Thymus (tissue), 11 donors: ENCODE data around the gene CCT5. TPM values are rescaled to one million over a fixed set of nuclear protein-coding genes. Genes with fewer than 3 reads are reported as not detected.
"Not testable (repeated sequence)": the region's sequence is repeated elsewhere in the genome, so short reads cannot be mapped to it uniquely, and the experiment has no call there.

Source experiments
- DNase-seq, 9 donors: peaks; one replicate each; pipeline ENCODE4 v3.0.0-alpha.2; 2013; ENCODE audit warnings: low spot score in 9 of 9, low read depth in 6 of 9, missing footprints in 1 of 9
- H3K27ac ChIP-seq, 2 donors: one replicate each; pipeline ENCODE4 v1.5.1; 2013; ENCODE audit warnings: control low read depth in 1 of 2, low read depth in 1 of 2, low read length in 1 of 2, mild to moderate bottlenecking in 1 of 2, moderate library complexity in 1 of 2
- H3K27me3 ChIP-seq, 2 donors: one replicate each; pipeline ENCODE4 v1.5.1; 2013; ENCODE audit warnings: low read length in 1 of 2; ENCODE audit not compliant: control insufficient read depth in 2 of 2, insufficient read depth in 1 of 2
- H3K36me3 ChIP-seq, 2 donors: one replicate each; pipeline ENCODE4 v1.5.1; 2013; ENCODE audit warnings: low read length in 1 of 2, mild to moderate bottlenecking in 1 of 2, moderate library complexity in 1 of 2; ENCODE audit not compliant: control insufficient read depth in 2 of 2, insufficient read depth in 2 of 2
- H3K4me1 ChIP-seq, 2 donors: one replicate each; pipeline ENCODE4 v1.5.1; 2013; ENCODE audit warnings: low read length in 2 of 2; ENCODE audit not compliant: control insufficient read depth in 2 of 2, insufficient read depth in 2 of 2
- H3K4me3 ChIP-seq, 2 donors: one replicate each; pipeline ENCODE4 v1.5.1; 2013; ENCODE audit warnings: low read length in 2 of 2, control low read depth in 1 of 2, mild to moderate bottlenecking in 1 of 2
- H3K9me3 ChIP-seq, 2 donors: one replicate each; pipeline ENCODE4 v1.5.1; 2013; ENCODE audit warnings: low read length in 1 of 2, mild to moderate bottlenecking in 1 of 2; ENCODE audit not compliant: control insufficient read depth in 2 of 2, insufficient read depth in 1 of 2
- WGBS: extraction: QIAGEN DNeasy Blood & Tissue Kit; methylation state at CpG from one replicate; pipeline ENCODE4 v1.1.7; 2013; 5-methylcytosine and 5-hydroxymethylcytosine counted together
- polyA plus RNA-seq: library from polyadenylated mRNA; stranded (reverse); fragments of 200-250 nt; gene quantifications from one replicate; pipeline ENCODE4 v1.2.3, GENCODE V29; 2013
- total RNA-seq: library from RNA; stranded (reverse); fragments of 120-200 nt; gene quantifications from one replicate; pipeline ENCODE4 v1.2.4, GENCODE V29; 2013
- donor health status: healthy.

The CCT5 gene
- total and polyA plus RNA-seq, 2 donors, result 114 to 356 TPM

GRCh38 chr5:10308844-10309243 is 58.8 kb downstream of the CCT5 start:
- H3K36me3 ChIP-seq, result no peaks in the 10 kb centered on the region
- WGBS, result 95% methylated on average over 6 of the region's 6 CpGs

GRCh38 chr5:10310066-10310779 is 60.1 kb downstream of the CCT5 start:
- no peak for DNase-seq
- H3K27ac ChIP-seq, result peak overlapping the region in 1 of 2 donors; percentile 46
- WGBS, result 70% methylated on average over 8 of the region's 8 CpGs

More at GRCh38 chr5:10308844-10309243, 58.8 kb downstream of the CCT5 start:
- Histone ChIP-seq H3K27ac (no peak overlapping the region), H3K4me3 (no peak overlapping the region), H3K9me3 (no peaks in the 10 kb centered on the region), H3K27me3 (peaks cover 7 to 20% of the 10 kb centered on the region in 2 donors), H3K4me1 (no peaks in the 10 kb centered on the region)
- DNase-seq, result no peak

GRCh38 chr5:10310835-10311570 is 60.9 kb downstream of the CCT5 start:
- WGBS, result 97% methylated on average over 8 of the region's 8 CpGs
- not testable (repeated sequence) for H3K27ac ChIP-seq, H3K9me3 ChIP-seq, H3K36me3 ChIP-seq, H3K4me3 ChIP-seq, DNase-seq, H3K4me1 ChIP-seq
- H3K27me3 ChIP-seq, result peaks cover 7 to 20% of the 10 kb centered on the region in 2 donors

More at GRCh38 chr5:10310066-10310779, 60.1 kb downstream of the CCT5 start:
- Histone ChIP-seq H3K36me3 (no peaks in the 10 kb centered on the region), H3K9me3 (no peaks in the 10 kb centered on the region), H3K4me1 (no peaks in the 10 kb centered on the region), H3K4me3 (no peak overlapping the region), H3K27me3 (peaks cover 7 to 20% of the 10 kb centered on the region in 2 donors)

GRCh38 chr5:10311595-10312425 is 61.7 kb downstream of the CCT5 start:
- no peaks in the 10 kb centered on the region for H3K4me1 ChIP-seq
- no peaks in the 10 kb centered on the region for H3K9me3 ChIP-seq
- no peak overlapping the region for H3K4me3 ChIP-seq
- no peaks in the 10 kb centered on the region for H3K36me3 ChIP-seq
- DNase-seq, result no peak
- H3K27me3 ChIP-seq, result peaks cover 2 to 12% of the 10 kb centered on the region in 2 donors
- no peak overlapping the region for H3K27ac ChIP-seq
- 91% methylated on average over 10 of the region's 10 CpGs for WGBS

- H3K4me1 ChIP-seq, result no peaks in the 10 kb centered on the region
- no peaks in the 10 kb centered on the region for H3K36me3 ChIP-seq
- no peak overlapping the region for H3K27ac ChIP-seq
- DNase-seq, result no peak
- no peak overlapping the region for H3K4me3 ChIP-seq
- no peaks in the 10 kb centered on the region for H3K27me3 ChIP-seq
- 97% methylated on average over 5 of the region's 5 CpGs for WGBS
- no peaks in the 10 kb centered on the region for H3K9me3 ChIP-seq
These were observed 65.1 kb downstream of the CCT5 start for GRCh38 chr5:10315201-10315600.

Other genes starting within 250 kb of the CCT5 start
- 15.2 TPM for gene ATPSCKMT, start 392 bp upstream of the CCT5 start, total RNA-seq
- gene ATPSCKMT, start 392 bp upstream of the CCT5 start, polyA plus RNA-seq, result 14.4 TPM
- gene CMBL, start 57.6 kb downstream of the CCT5 start, total RNA-seq, result 1.9 TPM
- 8.1 TPM for gene CMBL, start 57.6 kb downstream of the CCT5 start, polyA plus RNA-seq
- 43.7 TPM for gene MARCHF6, start 103.4 kb downstream of the CCT5 start, total RNA-seq
- 196 TPM for gene MARCHF6, start 103.4 kb downstream of the CCT5 start, polyA plus RNA-seq
- gene ROPN1L, start 191.6 kb downstream of the CCT5 start, total RNA-seq, result 0.42 TPM
- gene ROPN1L, start 191.6 kb downstream of the CCT5 start, polyA plus RNA-seq, result 0.68 TPM